SJSA1 (cell line): Measurements from ENCODE around the gene KRTAP3-3. TPM values are rescaled to one million over a fixed set of nuclear protein-coding genes. Genes with fewer than 3 reads are reported as not detected.

Experiments used
- DNase-seq, 2 experiments: peaks; one replicate each; pipeline ENCODE4 v3.0.0-alpha.2; 2015 to 2020; ENCODE audit warnings: low spot score in 2 of 2, low read depth in 1 of 2
- H3K27ac ChIP-seq: fragments of 250-450 bp; sonication (Bioruptor Pico); 2 replicates; pipeline ENCODE4 v1.5.1; 2020; ENCODE audit warnings: mild to moderate bottlenecking, moderate library complexity
- H3K27me3 ChIP-seq: fragments of 250-450 bp; sonication (Bioruptor Pico); replicated peaks from 2 replicates; pipeline ENCODE4 v1.5.1; 2020; ENCODE audit warnings: mild to moderate bottlenecking, moderate library complexity
- H3K36me3 ChIP-seq: fragments of 250-450 bp; sonication (Bioruptor Pico); 2 replicates; pipeline ENCODE4 v1.5.1; 2020; ENCODE audit warnings: mild to moderate bottlenecking
- H3K4me1 ChIP-seq: fragments of 250-450 bp; sonication (Bioruptor Pico); replicated peaks from 2 replicates; pipeline ENCODE4 v1.6.1; 2021; ENCODE audit warnings: mild to moderate bottlenecking
- H3K4me3 ChIP-seq: fragments of 250-450 bp; sonication (Bioruptor Pico); 2 replicates; pipeline ENCODE4 v1.5.1; 2020; ENCODE audit warnings: mild to moderate bottlenecking
- H3K9me3 ChIP-seq: fragments of 250-450 bp; sonication (Bioruptor Pico); replicated peaks from 2 replicates; pipeline ENCODE4 v1.5.1; 2020; ENCODE audit warnings: mild to moderate bottlenecking
- total RNA-seq: library from RNA; depleted of rRNA; stranded (reverse); fragments of >200 nt; shearing (Covaris generic); gene quantifications from 2 replicates; pipeline ENCODE4 v1.2.3, GENCODE V29; 2014

Gene KRTAP3-3
- total RNA-seq, 1 experiment from 2014 or later = not detected

GRCh38 chr17:40996829-40997228 lies 2.9 kb upstream of the KRTAP3-3 start:
- H3K27ac ChIP-seq = no peak overlapping the region
- no peak overlapping the region for H3K4me3 ChIP-seq
- 0 out of 2 replicates have a peak, but pooled peaks cover 4% of the 10 kb centered on the region for H3K9me3 ChIP-seq
- H3K27me3 ChIP-seq = no peaks in the 10 kb centered on the region
- H3K4me1 ChIP-seq = peaks cover 7% of the 10 kb centered on the region; the same call in 1 of the 2 replicates
- no peak for DNase-seq
- no peaks in the 10 kb centered on the region for H3K36me3 ChIP-seq

GRCh38 chr17:40995116-40995515 lies 1.2 kb upstream of the KRTAP3-3 start:
- H3K9me3 ChIP-seq = 0 out of 2 replicates have a peak, but pooled peaks cover 4% of the 10 kb centered on the region
- H3K4me1 ChIP-seq = peaks cover 7% of the 10 kb centered on the region; the same call in 1 of the 2 replicates
- no peak for DNase-seq
- H3K4me3 ChIP-seq = no peak overlapping the region
- no peak overlapping the region for H3K27ac ChIP-seq
- H3K27me3 ChIP-seq = no peaks in the 10 kb centered on the region
- no peaks in the 10 kb centered on the region for H3K36me3 ChIP-seq

GRCh38 chr17:40993084-40993483 lies 880 bp downstream of the KRTAP3-3 start:
- Histone ChIP-seq H3K9me3 (0 out of 2 replicates have a peak, but pooled peaks cover 4% of the 10 kb centered on the region), H3K27ac (no peak overlapping the region), H3K36me3 (no peaks in the 10 kb centered on the region), H3K27me3 (no peaks in the 10 kb centered on the region), H3K4me1 (peaks cover 7% of the 10 kb centered on the region; the same call in 1 of the 2 replicates), H3K4me3 (no peak overlapping the region)
- no peak for DNase-seq

- H3K27me3 ChIP-seq = no peaks in the 10 kb centered on the region
- H3K4me1 ChIP-seq = peaks cover 7% of the 10 kb centered on the region; the same call in 1 of the 2 replicates
- 0 out of 2 replicates have a peak, but pooled peaks cover 4% of the 10 kb centered on the region for H3K9me3 ChIP-seq
- H3K27ac ChIP-seq = no peak overlapping the region
- H3K36me3 ChIP-seq = no peaks in the 10 kb centered on the region
- H3K4me3 ChIP-seq = no peak overlapping the region
- no peak for DNase-seq
Observed at GRCh38 chr17:40992666-40993065, 1.3 kb downstream of the KRTAP3-3 start.

GRCh38 chr17:40986920-40987319 lies 7.0 kb downstream of the KRTAP3-3 start:
- Histone ChIP-seq H3K27me3 (no peaks in the 10 kb centered on the region), H3K4me1 (no peaks in the 10 kb centered on the region), H3K36me3 (no peaks in the 10 kb centered on the region), H3K4me3 (no peak overlapping the region), H3K9me3 (no peaks in the 10 kb centered on the region), H3K27ac (no peak overlapping the region)
- no peak for DNase-seq

- Histone ChIP-seq H3K9me3 (no peaks in the 10 kb centered on the region), H3K27ac (no peak within 1 kb of the TSS), H3K4me3 (no peak within 1 kb of the TSS), H3K36me3 (no peaks in the 10 kb centered on the region), H3K4me1 (no peaks in the 10 kb centered on the region), H3K27me3 (no peaks in the 10 kb centered on the region)
- no peak for DNase-seq
Observed at GRCh38 chr17:40984226-40984625, 9.7 kb downstream of the KRTAP3-3 start, which contains the start of gene KRT40. TSS of gene KRT40 (minus strand) at chr17:40984326. CDS start at chr17:40984273, 53 bp downstream.

GRCh38 chr17:40981115-40981514 lies 12.8 kb downstream of the KRTAP3-3 start:
- DNase-seq = no peak
- no peaks in the 10 kb centered on the region for H3K36me3 ChIP-seq
- no peaks in the 10 kb centered on the region for H3K4me1 ChIP-seq
- H3K27me3 ChIP-seq = no peaks in the 10 kb centered on the region
- H3K27ac ChIP-seq = no peak overlapping the region
- no peaks in the 10 kb centered on the region for H3K9me3 ChIP-seq
- H3K4me3 ChIP-seq = no peak overlapping the region

GRCh38 chr17:40980596-40980995 lies 13.4 kb downstream of the KRTAP3-3 start:
- no peaks in the 10 kb centered on the region for H3K4me1 ChIP-seq
- H3K9me3 ChIP-seq = no peaks in the 10 kb centered on the region
- no peak for DNase-seq
- no peaks in the 10 kb centered on the region for H3K36me3 ChIP-seq
- no peak overlapping the region for H3K27ac ChIP-seq
- no peak overlapping the region for H3K4me3 ChIP-seq
- no peaks in the 10 kb centered on the region for H3K27me3 ChIP-seq

- no peaks in the 10 kb centered on the region for H3K36me3 ChIP-seq
- no peak overlapping the region for H3K4me3 ChIP-seq
- no peak for DNase-seq
- no peaks in the 10 kb centered on the region for H3K27me3 ChIP-seq
- H3K27ac ChIP-seq = no peak overlapping the region
- H3K4me1 ChIP-seq = no peaks in the 10 kb centered on the region
- no peaks in the 10 kb centered on the region for H3K9me3 ChIP-seq
Observed at GRCh38 chr17:40980117-40980516, 13.8 kb downstream of the KRTAP3-3 start.

GRCh38 chr17:40978575-40979151 lies 15.3 kb downstream of the KRTAP3-3 start:
- no peaks in the 10 kb centered on the region for H3K9me3 ChIP-seq
- H3K36me3 ChIP-seq = no peaks in the 10 kb centered on the region
- no peak for DNase-seq
- no peaks in the 10 kb centered on the region for H3K27me3 ChIP-seq
- H3K27ac ChIP-seq = no peak overlapping the region
- no peak overlapping the region for H3K4me3 ChIP-seq
- no peaks in the 10 kb centered on the region for H3K4me1 ChIP-seq

GRCh38 chr17:40975516-40975915 lies 18.4 kb downstream of the KRTAP3-3 start:
- DNase-seq = no peak
- H3K9me3 ChIP-seq = no peaks in the 10 kb centered on the region
- H3K27ac ChIP-seq = no peak overlapping the region
- no peaks in the 10 kb centered on the region for H3K36me3 ChIP-seq
- H3K4me3 ChIP-seq = no peak overlapping the region
- no peaks in the 10 kb centered on the region for H3K27me3 ChIP-seq
- no peaks in the 10 kb centered on the region for H3K4me1 ChIP-seq

GRCh38 chr17:40974366-40974765 lies 19.6 kb downstream of the KRTAP3-3 start:
- Histone ChIP-seq H3K27ac (no peak overlapping the region), H3K9me3 (no peaks in the 10 kb centered on the region), H3K27me3 (no peaks in the 10 kb centered on the region)

GRCh38 chr17:40967582-40967981 lies 26.4 kb downstream of the KRTAP3-3 start:
- H3K27me3 ChIP-seq = no peaks in the 10 kb centered on the region
- no peaks in the 10 kb centered on the region for H3K9me3 ChIP-seq
- H3K4me3 ChIP-seq = no peak overlapping the region
- no peaks in the 10 kb centered on the region for H3K36me3 ChIP-seq
- H3K27ac ChIP-seq = no peak overlapping the region
- DNase-seq = no peak
- no peaks in the 10 kb centered on the region for H3K4me1 ChIP-seq

More at GRCh38 chr17:40974366-40974765, 19.6 kb downstream of the KRTAP3-3 start:
- H3K36me3 ChIP-seq = no peaks in the 10 kb centered on the region
- DNase-seq = no peak
- H3K4me1 ChIP-seq = no peaks in the 10 kb centered on the region
- no peak overlapping the region for H3K4me3 ChIP-seq

GRCh38 chr17:40966848-40967247 lies 27.1 kb downstream of the KRTAP3-3 start, which contains the start of gene KRT39:
TSS of gene KRT39 (minus strand) at chr17:40966948. CDS start at chr17:40966856, 92 bp downstream.
- H3K27ac ChIP-seq = no peak within 1 kb of the TSS

More at GRCh38 chr17:40966848-40967247, 27.1 kb downstream of the KRTAP3-3 start, which contains the start of gene KRT39:
- H3K27me3 ChIP-seq = no peaks in the 10 kb centered on the region
- no peaks in the 10 kb centered on the region for H3K9me3 ChIP-seq
- H3K36me3 ChIP-seq = no peaks in the 10 kb centered on the region
- DNase-seq = no peak
- no peak within 1 kb of the TSS for H3K4me3 ChIP-seq
- no peaks in the 10 kb centered on the region for H3K4me1 ChIP-seq
